ENCODE data around the gene MYO5A.

MYO5A gene

GRCh38 chr15:52288986-52289385, 239.7 kb downstream of the MYO5A start:
- Histone ChIP-seq H3K4me1 (ENCODE audit: control insufficient read depth, insufficient read depth, low read length) (peaks cover 2% of the 10 kb centered on the region; the same call in 1 of the 2 replicates), H3K4me3 (ENCODE audit: low read depth, low read length) (no peak overlapping the region), H3K27ac (ENCODE audit: extremely low read depth, low read depth, low read length) (no peak overlapping the region), H3K9me3 (ENCODE audit: control insufficient read depth, insufficient read depth, low read depth, low read length) (no peaks in the 10 kb centered on the region), H3K36me3 (ENCODE audit: control insufficient read depth in 2 of 2, insufficient read depth in 1 of 2, low read length in 2 of 2) (peaks cover 0 to 14% of the 10 kb centered on the region in 2 experiments; a peak in 2 of 3 replicates)
- CTCF ChIA-PET = interaction anchor here (0.7 kb wide), 1 partner anchor 32 kb away, joined by 5 read pairs; no protein-coding TSS in a partner anchor
- TF ChIP-seq, protein P1, sequence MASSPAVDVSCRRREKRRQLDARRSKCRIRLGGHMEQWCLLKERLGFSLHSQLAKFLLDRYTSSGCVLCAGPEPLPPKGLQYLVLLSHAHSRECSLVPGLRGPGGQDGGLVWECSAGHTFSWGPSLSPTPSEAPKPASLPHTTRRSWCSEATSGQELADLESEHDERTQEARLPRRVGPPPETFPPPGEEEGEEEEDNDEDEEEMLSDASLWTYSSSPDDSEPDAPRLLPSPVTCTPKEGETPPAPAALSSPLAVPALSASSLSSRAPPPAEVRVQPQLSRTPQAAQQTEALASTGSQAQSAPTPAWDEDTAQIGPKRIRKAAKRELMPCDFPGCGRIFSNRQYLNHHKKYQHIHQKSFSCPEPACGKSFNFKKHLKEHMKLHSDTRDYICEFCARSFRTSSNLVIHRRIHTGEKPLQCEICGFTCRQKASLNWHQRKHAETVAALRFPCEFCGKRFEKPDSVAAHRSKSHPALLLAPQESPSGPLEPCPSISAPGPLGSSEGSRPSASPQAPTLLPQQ (tag by site-specific recombination; IDR thresholded peaks at IDR 0.05) = no peak
- TF ChIP-seq ZNF776 (tag by site-specific recombination; IDR thresholded peaks at IDR 0.05; ENCODE audit: borderline replicate concordance) (no peak), ZNF707 (tag by site-specific recombination; IDR thresholded peaks at IDR 0.05) (no peak), ZNF549 (tag by site-specific recombination; IDR thresholded peaks at IDR 0.05) (no peak), ZBTB49 (tag by site-specific recombination; IDR thresholded peaks at IDR 0.05; ENCODE audit: low read depth) (no peak), REST (tag by site-specific recombination; IDR thresholded peaks at IDR 0.05) (no peak), OSR2 (tag by site-specific recombination; IDR thresholded peaks at IDR 0.05) (no peak), ZNF239 (tag by site-specific recombination; IDR thresholded peaks at IDR 0.05) (no peak), ZNF292 (tag by site-specific recombination; IDR thresholded peaks at IDR 0.05; ENCODE audit: borderline replicate concordance, low read depth) (no peak), ZFP41 (tag by site-specific recombination; IDR thresholded peaks at IDR 0.05; ENCODE audit: borderline replicate concordance) (no peak), ZSCAN16 (tag by site-specific recombination; IDR thresholded peaks at IDR 0.05) (no peak), OVOL3 (tag by site-specific recombination; IDR thresholded peaks at IDR 0.05) (no peak), SP7 (tag by site-specific recombination; IDR thresholded peaks at IDR 0.05) (no peak), ZNF138 (tag by site-specific recombination; IDR thresholded peaks at IDR 0.05; ENCODE audit: borderline replicate concordance) (no peak), GLI2 (tag by site-specific recombination; IDR thresholded peaks at IDR 0.05; ENCODE audit: borderline replicate concordance, low read depth) (no peak)
- POLR2A ChIA-PET = no interaction called here

DNA sequence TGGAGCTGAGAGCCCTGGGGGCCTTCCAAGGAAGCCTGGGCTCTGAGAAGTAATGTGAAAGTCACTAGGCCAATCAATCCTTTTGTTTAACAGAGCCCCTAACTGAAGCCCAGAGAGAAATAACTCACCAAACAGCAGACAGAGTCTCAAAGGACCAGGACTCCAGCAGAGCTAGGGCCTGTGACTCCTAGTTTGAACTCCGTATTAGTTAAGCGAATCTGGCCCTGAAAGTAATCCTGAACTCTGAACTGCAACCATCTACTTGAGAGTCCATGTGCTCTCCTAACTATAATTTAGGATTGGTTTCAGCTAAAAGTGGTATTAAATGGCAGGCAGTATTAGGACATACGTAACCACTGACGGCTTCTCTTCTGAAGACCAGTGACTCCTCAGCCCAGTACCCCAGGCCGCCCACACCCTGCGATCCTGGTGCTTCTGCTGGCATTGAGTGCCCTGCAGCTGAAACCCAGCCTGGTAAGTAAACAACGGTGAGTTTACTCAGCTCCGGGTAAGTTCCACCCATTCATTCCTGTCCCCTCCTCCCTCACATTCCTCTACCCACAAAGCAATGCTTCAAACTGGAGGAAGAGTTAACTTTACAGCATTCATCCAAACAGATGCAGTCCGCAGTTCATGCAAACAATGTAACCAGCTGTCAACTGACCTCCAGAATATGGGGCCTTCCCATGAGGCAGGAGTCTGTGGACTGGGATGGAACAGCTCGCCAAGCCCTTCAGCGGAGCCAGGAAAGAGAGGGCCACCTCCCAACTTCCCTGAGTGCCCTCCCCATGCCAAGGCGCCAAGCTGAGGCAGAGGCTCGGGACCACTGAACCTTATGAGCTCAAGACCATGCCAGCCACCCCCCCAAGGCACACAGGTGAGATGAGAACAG, 240.4 kb downstream of the MYO5A start:
- ChIA-PET POLR2A (no interaction called here), CTCF (interaction anchor here (0.5 to 0.7 kb wide), 2 partner anchors 31 to 32 kb away, joined by 5 read pairs; no protein-coding TSS in a partner anchor)
- H3K4me1 ChIP-seq (ENCODE audit: control insufficient read depth, insufficient read depth, low read length) = peaks cover 2% of the 10 kb centered on the region; the same call in 1 of the 2 replicates
- H3K36me3 ChIP-seq (ENCODE audit: control insufficient read depth in 2 of 2, insufficient read depth in 1 of 2, low read length in 2 of 2) = peaks cover 0 to 11% of the 10 kb centered on the region in 2 experiments; a peak in 2 of 3 replicates
- no peak overlapping the region for H3K4me3 ChIP-seq (ENCODE audit: low read depth, low read length)
- no peaks in the 10 kb centered on the region for H3K9me3 ChIP-seq (ENCODE audit: control insufficient read depth, insufficient read depth, low read depth, low read length)
- H3K27ac ChIP-seq (ENCODE audit: extremely low read depth, low read depth, low read length) = no peak overlapping the region
- TF ChIP-seq ZNF157 (tag by site-specific recombination; IDR thresholded peaks at IDR 0.05) = no peak
- TF ChIP-seq KLF1 (tag by site-specific recombination; IDR thresholded peaks at IDR 0.05) = peak; percentile 42; the same call in 1 of the 2 replicates
- TF ChIP-seq, protein P2, sequence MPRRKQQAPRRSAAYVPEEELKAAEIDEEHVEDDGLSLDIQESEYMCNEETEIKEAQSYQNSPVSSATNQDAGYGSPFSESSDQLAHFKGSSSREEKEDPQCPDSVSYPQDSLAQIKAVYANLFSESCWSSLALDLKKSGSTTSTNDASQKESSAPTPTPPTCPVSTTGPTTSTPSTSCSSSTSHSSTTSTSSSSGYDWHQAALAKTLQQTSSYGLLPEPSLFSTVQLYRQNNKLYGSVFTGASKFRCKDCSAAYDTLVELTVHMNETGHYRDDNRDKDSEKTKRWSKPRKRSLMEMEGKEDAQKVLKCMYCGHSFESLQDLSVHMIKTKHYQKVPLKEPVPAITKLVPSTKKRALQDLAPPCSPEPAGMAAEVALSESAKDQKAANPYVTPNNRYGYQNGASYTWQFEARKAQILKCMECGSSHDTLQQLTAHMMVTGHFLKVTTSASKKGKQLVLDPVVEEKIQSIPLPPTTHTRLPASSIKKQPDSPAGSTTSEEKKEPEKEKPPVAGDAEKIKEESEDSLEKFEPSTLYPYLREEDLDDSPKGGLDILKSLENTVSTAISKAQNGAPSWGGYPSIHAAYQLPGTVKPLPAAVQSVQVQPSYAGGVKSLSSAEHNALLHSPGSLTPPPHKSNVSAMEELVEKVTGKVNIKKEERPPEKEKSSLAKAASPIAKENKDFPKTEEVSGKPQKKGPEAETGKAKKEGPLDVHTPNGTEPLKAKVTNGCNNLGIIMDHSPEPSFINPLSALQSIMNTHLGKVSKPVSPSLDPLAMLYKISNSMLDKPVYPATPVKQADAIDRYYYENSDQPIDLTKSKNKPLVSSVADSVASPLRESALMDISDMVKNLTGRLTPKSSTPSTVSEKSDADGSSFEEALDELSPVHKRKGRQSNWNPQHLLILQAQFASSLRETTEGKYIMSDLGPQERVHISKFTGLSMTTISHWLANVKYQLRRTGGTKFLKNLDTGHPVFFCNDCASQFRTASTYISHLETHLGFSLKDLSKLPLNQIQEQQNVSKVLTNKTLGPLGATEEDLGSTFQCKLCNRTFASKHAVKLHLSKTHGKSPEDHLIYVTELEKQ (tag by site-specific recombination; IDR thresholded peaks at IDR 0.05; ENCODE audit: borderline replicate concordance) = no peak
- peak; percentile 61 for TF ChIP-seq ZFHX2 (tag by site-specific recombination; conservative IDR thresholded peaks at IDR 0.05)
- TF ChIP-seq GLIS2 (tag by site-specific recombination; IDR thresholded peaks at IDR 0.05) = no peak
- no peak for TF ChIP-seq KLF16 (tag by site-specific recombination; IDR thresholded peaks at IDR 0.05)
- no peak for TF ChIP-seq ZNF701 (tag by site-specific recombination; IDR thresholded peaks at IDR 0.05)
- no peak for TF ChIP-seq ZNF248 (tag by site-specific recombination; IDR thresholded peaks at IDR 0.05)

Measured in HEK293 (cell line).